HL-60/S4 (cell line): ENCODE data around the gene TRAPPC4.
"Not testable (repeated sequence)": the region's sequence is repeated elsewhere in the genome, so short reads cannot be mapped to it uniquely, and the experiment has no call there.

Experiments used
- in situ Hi-C: fragments of 300-500 bp; cut with MboI; formaldehyde crosslinking; loops from 2 replicates; pipeline ENCODE4 v1.14.3; 2022; ENCODE audit warnings: low sequenced_read_pairs

TRAPPC4 gene

GRCh38 chr11:119012629-119013170 is 5.9 kb upstream of the TRAPPC4 start:
- in situ Hi-C loops, result no loop called here

- in situ Hi-C loops, result no loop called here
Measured at GRCh38 chr11:119014209-119014924, 4.2 kb upstream of the TRAPPC4 start.

GRCh38 chr11:119015054-119015611 is 3.4 kb upstream of the TRAPPC4 start:
- in situ Hi-C loops, result no loop called here

GRCh38 chr11:119016216-119017009 is 2.2 kb upstream of the TRAPPC4 start:
- in situ Hi-C loops, result no loop called here

GRCh38 chr11:119017377-119017776 is 1.2 kb upstream of the TRAPPC4 start:
- in situ Hi-C loops, result not testable (repeated sequence)

- in situ Hi-C loops, result no loop called here
Measured at GRCh38 chr11:119019996-119020395, 1.4 kb downstream of the TRAPPC4 start.

GRCh38 chr11:119021631-119022030 is 3.1 kb downstream of the TRAPPC4 start:
- in situ Hi-C loops, result no loop called here

- in situ Hi-C loops, result no loop called here
Measured at GRCh38 chr11:119023741-119024140, 5.2 kb downstream of the TRAPPC4 start.

GRCh38 chr11:119024430-119025098 is 6.0 kb downstream of the TRAPPC4 start:
- in situ Hi-C loops, result no loop called here

GRCh38 chr11:119025099-119025473 is 6.5 kb downstream of the TRAPPC4 start:
- in situ Hi-C loops, result no loop called here

- in situ Hi-C loops, result no loop called here
Measured at GRCh38 chr11:119025541-119025940, 7.0 kb downstream of the TRAPPC4 start.

- in situ Hi-C loops, result no loop called here
Measured at GRCh38 chr11:119025978-119026766, 7.6 kb downstream of the TRAPPC4 start.

GRCh38 chr11:119026970-119027369 is 8.4 kb downstream of the TRAPPC4 start:
- in situ Hi-C loops, result no loop called here

- in situ Hi-C loops, result no loop called here
Measured at GRCh38 chr11:119027561-119028345, 9.2 kb downstream of the TRAPPC4 start.

GRCh38 chr11:119028346-119029068 is 9.9 kb downstream of the TRAPPC4 start:
- in situ Hi-C loops, result no loop called here

- in situ Hi-C loops, result no loop called here
Measured at GRCh38 chr11:119029069-119029339, 10.4 kb downstream of the TRAPPC4 start.

- in situ Hi-C loops, result no loop called here
Measured at GRCh38 chr11:119029340-119030028, 10.9 kb downstream of the TRAPPC4 start.

- in situ Hi-C loops, result no loop called here
Measured at GRCh38 chr11:119030029-119030328, 11.4 kb downstream of the TRAPPC4 start.
